HK-2 (cell line): Measurements from ENCODE around the gene ADGRL3.
"Not testable (repeated sequence)": the region's sequence is repeated elsewhere in the genome, so short reads cannot be mapped to it uniquely, and the experiment has no call there.

Source experiments
- DNase-seq: peaks from one replicate; pipeline ENCODE4 v3.0.0-alpha.2; 2018; ENCODE audit not compliant: unreplicated experiment

The ADGRL3 gene

DNA sequence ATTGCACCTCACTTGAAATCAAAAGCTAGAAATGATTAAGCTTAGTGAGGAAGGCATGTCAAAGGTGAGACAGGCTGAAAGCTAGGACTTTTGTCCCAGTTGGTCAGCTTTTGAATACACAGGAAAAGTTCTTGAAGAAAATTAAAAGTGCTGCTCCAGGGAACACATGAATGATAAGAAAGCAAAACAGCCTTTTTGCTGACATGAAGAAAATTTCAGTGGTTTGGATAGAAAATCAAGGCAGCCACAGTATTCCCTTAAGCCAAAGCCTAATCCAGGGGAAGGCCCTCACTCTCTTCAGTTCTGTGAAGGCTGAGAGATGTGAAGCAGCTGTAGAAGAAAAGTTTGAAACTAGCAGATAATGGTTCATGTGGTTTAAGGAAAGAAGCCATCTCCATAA is 150.8 kb downstream of the ADGRL3 start:
- no peak for DNase-seq

DNA sequence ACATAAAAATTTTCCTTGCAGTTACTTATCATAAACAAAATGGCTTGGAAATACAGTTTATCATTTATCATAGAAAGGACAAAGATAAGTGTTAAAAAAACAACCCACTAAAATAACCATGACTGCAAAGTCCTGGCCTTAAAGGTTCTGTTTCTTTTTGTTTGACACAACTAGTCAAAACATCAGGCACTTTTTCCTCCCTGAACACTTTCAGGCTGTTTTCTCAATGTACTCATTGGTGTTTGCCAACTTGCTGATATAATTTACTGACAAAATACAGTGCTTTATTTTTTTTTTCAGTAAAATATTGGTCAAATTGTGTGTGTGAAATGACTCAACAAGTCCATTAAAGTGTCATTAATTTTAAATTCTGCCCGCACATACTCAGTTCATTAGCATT is 156.6 kb downstream of the ADGRL3 start:
- DNase-seq: no peak

DNA sequence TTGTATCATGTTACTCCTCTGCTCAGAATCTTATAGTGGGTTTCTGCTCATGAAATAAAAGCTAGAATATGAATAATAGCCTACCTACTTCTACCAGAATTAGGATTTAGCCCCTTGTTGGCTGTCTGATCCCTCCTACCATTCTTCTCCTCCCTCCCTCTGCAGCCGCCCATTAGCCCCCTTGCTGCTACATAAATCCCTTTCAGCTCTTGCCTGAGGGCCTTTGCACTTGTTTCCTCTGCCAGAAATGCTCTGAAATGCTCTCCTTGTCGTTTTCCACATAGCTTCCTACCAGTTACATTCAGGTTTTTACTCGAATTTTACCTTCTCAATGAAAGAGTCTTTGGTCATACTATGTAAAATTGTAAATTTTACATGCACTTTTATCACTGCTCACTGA is 159.2 kb downstream of the ADGRL3 start:
- no peak for DNase-seq

DNA sequence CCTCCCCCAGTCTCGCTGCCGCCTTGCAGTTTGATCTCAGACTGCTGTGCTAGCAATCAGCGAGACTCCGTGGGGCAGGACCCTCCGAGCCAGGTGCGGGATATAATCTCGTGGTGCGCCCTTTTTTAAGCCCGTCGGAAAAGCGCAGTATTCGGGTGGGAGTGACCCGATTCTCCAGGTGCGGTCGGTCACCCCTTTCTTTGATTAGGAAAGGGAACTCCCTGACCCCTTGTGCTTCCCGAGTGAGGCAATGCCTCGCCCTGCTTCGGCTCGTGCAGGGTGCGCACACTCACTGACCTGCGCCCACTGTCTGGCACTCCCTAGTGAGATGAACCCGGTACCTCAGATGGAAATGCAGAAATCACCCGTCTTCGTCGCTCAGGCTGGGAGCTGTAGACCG is 172.7 kb downstream of the ADGRL3 start:
- DNase-seq: not testable (repeated sequence)

DNA sequence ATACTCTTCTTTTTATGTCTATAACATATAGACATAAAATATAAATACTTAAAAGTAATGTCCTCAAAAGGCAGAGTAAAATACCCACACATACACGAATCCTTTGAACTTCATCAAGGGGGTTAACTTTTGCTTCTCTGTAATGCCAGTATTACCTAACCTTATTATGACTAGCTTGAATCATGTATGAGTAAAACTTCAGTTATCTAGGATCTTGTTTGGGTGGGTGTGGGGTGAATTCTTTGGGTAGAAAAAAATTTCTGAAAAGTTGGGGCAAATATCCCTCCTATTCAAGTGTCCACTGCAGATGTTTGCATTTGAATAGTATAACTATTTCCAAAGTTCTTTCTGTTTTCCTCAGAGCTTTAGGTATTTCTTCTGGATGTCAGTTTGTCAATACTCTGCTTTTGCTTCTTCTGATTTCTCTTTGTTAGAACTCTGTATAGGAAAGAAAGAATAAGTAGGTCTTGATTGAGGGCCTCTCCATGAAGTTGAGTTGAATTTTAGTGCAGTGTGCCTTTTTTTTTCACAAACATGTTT is 173.8 kb downstream of the ADGRL3 start:
- no peak for DNase-seq

DNA sequence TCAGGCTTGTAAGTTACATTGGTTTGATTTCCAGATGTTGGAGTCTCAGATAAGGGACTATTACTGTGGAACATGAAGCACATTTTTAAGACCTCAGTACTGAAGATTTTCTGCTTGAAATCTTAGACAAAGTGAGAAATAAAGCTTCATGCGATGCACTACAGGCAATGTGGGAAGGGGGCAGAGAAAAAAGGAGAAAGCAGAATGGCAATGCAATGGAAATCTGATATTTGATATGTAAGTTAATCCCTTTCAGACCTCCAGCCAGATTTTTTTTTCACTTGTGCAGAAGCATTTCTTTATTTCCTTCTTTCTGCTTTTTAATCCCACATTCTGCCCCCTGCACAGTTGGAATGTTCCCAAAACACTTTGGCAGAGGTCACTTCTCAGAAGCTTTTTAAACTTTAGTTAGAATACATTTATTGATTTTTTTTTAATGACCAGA is 174.3 kb downstream of the ADGRL3 start:
- no peak for DNase-seq

DNA sequence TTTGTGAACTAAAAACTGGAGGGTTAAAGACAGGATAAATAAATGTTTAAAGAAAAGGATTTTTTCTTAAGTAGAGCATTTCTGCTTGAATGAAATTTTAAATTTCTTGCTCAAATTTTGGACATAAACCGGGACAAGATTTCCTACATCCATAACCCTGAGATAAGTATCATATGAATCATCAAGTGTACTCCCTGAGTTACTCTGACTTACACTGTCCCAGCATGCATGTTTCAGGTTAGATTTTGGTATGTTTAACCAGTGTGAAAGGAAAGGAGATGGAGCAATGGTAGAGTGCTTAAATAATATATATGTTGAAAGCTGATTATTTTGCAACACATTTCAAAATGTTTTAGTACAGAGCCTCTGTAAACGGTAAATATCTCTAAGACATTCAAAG is 175.2 kb downstream of the ADGRL3 start:
- no peak for DNase-seq

DNA sequence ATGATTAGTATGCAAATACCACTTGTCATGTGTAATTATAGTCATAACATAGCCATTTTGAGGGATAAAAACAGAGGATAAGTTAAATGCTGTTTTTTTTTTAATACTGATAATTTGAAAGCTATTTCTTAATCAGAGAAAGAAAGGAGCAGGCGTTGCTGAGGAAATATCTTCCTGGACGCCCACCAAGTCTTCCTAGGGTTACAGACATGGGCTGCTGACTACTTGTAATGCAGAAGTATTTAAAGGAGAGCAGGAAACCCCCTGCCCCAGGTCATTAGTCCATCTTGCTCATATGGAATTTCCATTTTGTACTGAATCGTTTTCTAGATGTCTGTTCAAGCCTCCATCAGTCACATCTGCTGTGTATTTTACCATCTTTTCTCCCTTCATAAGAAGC is 176.2 kb downstream of the ADGRL3 start:
- DNase-seq: no peak

DNA sequence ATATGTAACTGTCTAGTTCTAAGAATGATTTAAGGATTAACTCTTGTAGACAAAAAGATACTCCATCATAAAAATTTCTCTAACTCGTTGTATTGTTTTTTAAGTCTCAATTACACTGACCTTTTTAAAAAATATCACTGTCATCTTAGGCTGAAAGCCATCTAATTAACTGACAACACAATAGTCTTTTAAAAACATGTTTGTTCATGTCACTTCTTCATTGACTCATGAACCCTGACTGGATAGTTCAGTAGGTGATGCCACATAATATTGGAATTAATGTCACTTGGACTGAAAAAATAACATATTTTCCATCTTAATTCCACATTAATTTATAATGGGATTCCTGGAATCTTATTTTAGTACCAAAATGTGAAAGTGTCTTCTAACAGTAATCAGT is 179.3 kb downstream of the ADGRL3 start:
- no peak for DNase-seq

DNA sequence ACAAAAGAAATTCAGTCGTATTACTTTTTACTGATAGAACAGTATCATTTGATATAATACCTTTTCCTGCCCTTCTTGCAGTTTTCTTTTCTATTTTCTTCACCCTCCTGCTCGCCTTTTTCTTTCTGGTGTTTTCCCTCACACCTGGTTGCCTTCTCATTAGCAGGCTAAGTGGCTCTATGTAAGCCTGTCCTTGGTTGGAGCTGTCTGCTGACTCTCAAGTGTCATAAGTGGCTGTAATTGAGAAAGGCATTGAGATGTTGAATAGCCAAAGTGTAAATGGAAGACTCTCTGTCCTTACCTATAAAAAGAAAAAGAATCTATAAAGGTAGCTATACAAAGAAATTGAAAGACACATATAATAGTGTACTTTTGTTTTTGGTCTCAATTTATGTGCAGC is 180.7 kb downstream of the ADGRL3 start:
- DNase-seq: no peak

DNA sequence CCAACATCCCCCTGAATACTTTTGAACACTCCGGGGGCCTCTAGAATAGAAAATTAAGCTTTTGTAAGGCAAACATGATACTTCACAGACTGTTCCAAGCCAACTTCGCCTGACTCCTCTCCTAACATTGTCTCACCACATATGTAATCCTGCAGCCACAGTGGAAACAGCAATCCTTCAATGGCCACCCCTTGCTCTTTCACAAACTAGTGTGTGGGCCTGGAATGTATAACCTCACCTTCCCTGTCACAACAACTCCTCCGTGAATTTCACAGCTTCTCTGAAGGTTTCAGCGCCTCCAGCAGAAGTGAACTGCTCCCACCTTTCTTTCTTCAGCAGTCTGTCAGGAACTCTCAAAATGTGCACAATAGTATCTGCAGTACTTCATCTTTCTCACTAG is 185.1 kb downstream of the ADGRL3 start:
- no peak for DNase-seq

DNA sequence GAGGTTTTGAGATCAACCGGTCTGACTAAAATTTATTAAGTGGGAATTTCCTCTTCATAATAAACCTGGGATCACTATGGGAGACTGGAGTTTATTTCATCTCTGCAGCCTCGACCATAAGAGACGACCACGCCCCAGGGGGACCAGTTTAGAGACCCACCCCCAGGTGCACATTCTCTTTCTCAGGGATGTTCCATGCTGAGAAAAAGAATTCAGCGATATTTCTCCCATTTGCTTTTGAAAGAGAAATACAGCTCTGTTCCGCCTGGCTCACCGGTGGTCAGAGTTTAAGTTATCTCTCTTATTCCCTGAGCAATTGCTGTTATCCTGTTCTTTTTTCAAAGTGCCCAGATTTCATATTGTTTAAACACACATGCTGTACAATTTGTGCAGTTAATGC is 187.2 kb downstream of the ADGRL3 start:
- not testable (repeated sequence) for DNase-seq

DNA sequence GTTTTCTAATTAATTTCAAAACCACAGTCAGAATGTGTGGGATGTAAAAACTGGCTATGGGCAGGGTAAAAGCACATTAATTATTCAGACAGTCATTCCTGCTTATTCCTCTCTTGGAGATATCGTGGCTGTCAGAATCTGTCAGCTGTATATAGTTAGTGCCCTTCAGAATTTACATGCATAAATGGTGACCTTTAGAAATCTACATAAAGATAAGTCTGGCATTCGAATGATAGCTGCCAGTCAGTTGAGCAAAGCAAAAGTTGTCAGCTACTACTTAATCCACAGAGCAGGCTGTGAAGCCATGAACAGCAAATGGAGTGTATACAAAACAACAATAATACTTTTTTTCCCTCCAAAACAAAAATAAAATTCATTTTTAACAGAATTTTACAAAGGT is 189.5 kb downstream of the ADGRL3 start:
- DNase-seq: no peak

DNA sequence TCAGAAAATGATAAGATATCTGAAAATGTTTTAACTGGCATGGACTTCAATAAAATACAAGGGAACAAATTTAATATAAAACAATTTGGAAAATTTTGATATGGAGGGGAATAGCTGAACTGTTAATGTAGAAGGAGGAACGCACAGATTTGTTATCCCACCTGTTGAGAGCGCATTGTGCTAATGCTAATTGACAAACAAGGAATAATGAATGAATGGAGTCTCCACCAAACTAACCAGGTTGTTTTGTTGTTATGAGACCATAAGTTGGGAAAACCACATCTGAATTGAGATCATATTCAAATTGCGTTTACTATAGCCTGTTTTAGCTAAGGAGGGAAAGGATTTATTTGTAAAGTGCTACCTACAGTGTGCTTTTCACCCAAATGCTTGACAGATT is 195.6 kb downstream of the ADGRL3 start:
- no peak for DNase-seq

DNA sequence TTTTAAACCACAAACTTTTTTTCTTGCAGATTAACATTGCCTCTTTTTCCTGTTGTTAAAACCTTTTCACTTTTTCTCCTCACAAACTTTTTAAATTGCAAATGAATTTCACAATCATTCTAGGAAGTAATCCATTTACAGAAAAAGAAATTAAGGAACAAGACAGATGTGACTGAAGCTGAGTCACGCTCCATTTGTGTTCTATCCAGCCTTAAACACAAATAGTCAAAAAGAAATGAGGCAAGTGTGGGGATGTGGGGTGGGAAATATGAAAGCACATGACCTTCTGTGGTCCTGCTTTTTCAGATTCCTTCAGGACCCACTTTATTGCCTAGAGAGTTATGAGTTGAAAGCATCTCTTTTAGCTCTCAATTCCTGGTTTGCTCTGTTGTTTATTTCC is 197.0 kb downstream of the ADGRL3 start:
- DNase-seq: no peak

DNA sequence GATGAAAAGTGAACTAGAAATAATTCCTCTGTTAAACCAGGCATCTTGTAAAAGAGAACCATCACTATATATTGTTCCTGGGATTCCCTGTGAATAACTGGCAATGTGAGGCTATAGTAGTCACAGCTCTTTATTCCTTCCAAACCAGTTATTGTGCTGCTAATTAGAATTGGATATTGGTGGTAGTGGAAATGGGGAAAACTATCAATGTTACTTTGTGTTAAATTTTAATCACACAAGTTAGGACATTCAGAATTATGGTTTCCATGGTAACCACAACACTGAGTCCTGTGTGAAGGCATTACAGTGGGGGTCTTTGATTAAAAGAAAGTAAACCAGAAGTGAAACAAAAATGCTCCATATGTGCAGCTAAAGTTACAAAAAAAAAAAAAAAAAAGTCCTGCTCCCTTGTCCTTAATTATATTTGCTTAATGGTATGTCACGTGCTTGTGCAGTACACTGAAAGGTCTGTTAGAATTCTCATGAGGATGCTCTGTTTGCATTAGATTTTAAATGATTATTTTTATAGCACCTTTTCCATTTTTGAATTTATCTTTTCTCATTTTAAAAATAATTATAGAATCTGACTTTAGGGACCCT is 200.4 kb downstream of the ADGRL3 start:
- no peak for DNase-seq

DNA sequence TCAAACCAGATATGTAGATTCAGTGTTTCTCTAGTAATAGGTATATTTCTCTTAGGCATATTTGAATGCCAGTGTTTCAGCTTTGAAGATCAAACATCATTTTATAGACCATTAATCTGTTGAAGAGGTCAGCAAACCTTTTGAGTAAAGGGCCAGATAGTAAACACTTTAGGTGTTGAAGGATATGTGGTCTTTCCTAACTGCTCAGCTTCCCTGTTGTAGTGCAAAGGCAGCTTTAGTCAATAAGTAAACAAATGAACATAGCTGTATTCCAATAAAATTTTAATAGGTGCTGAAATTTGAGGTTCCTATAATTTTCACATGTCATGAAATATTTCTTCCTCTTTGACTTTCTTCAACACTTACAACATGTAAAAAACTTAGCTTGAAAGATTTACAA is 201.6 kb downstream of the ADGRL3 start:
- DNase-seq: no peak

DNA sequence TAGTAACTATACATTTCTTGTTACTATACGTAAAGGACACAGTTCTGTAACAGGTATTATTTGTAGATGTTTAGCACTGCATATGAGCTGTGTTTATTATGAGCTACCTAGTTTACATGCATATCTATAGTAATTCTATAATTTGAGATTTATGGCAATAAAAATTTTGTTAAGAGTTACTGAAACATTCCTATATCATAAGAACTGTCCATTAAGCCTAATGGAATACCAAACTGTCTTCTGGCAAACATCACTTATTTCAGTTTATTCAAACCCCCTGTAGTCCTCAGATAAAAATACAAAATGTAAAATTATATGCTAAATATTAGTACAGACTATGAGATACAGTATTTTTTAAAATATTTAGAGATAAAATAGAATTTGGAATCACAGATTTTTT is 205.2 kb downstream of the ADGRL3 start:
- DNase-seq: no peak

DNA sequence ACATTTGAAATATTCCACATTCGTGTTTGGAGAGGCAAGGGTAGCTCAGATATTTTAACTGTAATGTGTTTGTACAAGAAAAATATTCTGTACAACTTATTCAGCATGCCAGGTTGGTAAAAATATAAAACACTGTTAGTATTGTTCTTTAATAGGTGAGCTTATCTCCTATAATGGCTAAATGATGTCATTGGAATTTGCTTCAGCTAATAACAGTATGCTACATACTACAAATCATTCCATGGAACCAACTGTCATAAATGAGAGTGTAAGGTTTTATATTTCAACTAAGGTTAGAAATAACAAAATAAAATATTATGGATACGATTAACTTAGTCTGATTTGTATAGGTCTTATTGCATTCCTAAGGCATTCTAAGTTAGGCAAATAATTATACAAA is 206.6 kb downstream of the ADGRL3 start:
- no peak for DNase-seq

DNA sequence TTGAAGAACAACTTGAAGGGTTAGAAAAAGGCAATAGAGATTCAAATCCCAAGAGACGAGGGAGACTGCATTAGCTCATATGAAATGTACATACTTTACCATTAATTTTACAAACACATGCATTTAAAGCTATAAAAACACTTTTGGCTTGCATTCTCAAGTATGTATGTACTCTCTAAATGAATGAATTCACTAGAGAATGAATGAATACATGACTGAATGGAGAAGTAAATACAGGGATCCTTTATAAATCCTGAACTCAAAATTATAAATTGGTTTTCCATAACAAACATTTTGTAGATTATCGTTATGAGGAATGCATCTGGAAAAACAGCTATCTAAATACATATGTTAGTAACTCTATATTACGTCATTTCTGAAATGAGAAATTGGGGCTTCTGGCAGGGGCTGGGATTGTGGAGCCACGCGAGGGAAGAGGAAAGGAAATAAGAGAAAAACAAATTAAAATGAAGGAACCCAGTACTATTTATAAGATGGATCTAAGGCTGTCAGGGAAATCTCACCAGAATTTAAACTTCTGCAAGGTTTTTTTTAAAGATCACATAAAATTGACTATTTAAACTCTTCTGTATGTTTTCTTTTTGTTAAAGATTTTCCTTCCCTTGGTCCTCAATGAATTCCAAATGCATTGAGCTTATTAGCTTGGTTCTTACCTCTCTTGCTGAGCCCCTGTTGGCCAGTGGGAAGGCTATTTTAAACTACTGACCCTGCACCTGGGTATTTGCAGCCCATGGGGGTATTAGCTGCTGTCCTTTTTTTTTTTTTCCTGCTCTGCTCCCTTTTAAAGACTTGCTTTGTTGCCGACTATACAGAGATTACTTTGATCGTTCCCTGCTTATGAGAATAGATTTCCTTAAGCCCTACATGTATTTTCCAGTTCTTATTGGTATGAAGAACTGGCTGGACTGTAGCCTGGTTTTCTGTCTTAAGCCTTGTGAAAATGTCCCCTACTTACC is 207.8 kb downstream of the ADGRL3 start:
- DNase-seq: no peak

DNA sequence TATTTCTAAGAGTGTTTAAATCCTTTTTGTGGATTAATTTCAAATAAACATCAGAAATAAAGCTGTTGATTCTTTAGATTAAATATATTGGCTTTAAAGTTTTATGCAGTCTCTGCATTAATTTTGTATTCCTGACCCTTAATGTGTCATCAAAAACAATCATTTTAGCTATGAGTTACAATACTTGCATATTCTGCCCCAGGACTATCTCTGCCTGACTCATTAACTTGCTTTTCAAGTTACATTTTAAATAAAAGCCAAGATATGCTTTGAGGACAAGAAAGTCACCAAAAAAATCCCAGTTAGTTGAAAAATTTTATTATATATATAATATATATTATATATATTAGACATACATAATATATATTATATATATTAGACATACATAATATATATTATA is 208.7 kb downstream of the ADGRL3 start:
- no peak for DNase-seq

DNA sequence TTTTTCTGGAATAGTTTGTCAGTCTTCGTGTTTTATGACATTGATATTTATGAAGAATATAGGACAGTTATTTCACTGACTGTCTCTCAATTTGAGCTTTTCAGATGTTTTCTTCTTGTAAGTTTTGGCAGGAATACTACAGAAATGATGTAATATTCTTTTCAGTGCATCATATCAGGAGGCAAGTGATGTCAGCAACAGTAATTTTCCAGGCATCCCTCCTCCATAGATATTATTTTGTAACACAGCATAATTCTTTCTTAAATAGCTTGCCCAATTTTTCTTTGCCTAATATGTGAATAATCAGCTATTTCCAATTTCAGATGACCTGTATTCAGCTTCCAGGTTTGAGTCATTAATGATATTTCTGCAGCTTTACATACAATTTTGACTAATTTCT is 211.1 kb downstream of the ADGRL3 start:
- no peak for DNase-seq

DNA sequence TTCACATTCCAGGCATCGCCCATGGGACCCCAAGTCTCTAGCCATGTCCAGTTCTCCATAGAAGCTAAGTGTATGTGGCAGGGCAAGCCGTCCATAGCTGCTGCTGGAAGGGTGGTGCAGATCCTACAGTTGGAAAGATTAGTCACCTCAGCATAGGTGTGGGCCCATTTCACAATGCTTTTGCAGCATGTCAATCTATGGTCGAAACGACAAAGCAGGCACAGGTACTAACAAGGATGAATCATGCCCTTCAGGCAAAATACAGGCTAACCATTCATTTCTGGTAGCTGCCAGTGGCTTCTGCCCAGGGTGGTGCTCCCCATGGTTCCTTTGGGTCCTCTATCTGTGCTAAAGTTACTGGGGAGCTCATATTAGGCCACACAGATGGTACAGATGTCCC is 225.2 kb downstream of the ADGRL3 start:
- DNase-seq: no peak
